Neuron (in vitro differentiated cells): ENCODE measurements around the gene CPLX1.
"Not testable (repeated sequence)": the region's sequence is repeated elsewhere in the genome, so short reads cannot be mapped to it uniquely, and the experiment has no call there.

ENCODE experiments used
- H2AFZ ChIP-seq: one replicate; pipeline ENCODE4 v1.6.1; 2013; ENCODE audit warnings: low read depth, mild to moderate bottlenecking, inconsistent platforms, low read length, moderate library complexity
- H3K27me3 ChIP-seq: one replicate; pipeline ENCODE4 v1.6.1; 2013; ENCODE audit warnings: low read length; ENCODE audit not compliant: insufficient read depth
- H3K36me3 ChIP-seq: one replicate; pipeline ENCODE4 v1.6.1; 2013; ENCODE audit warnings: low read length; ENCODE audit not compliant: insufficient read depth
- H3K4me1 ChIP-seq: one replicate; pipeline ENCODE4 v1.6.1; 2013; ENCODE audit warnings: low read length; ENCODE audit not compliant: insufficient read depth
- H3K4me3 ChIP-seq: 2 replicates; pipeline ENCODE4 v1.5.1; 2013; ENCODE audit warnings: mild to moderate bottlenecking, low read length, moderate library complexity
- H3K9me3 ChIP-seq: one replicate; pipeline ENCODE4 v1.6.1; 2013; ENCODE audit warnings: low read length

Gene CPLX1

GRCh38 chr4:787561-787981, 38.4 kb downstream of the CPLX1 start:
- Histone ChIP-seq H3K4me3 (no peak overlapping the region), H2AFZ (no peak overlapping the region), H3K36me3 (no peaks in the 10 kb centered on the region), H3K27me3 (peaks cover 22% of the 10 kb centered on the region), H3K4me1 (peaks cover 1% of the 10 kb centered on the region), H3K9me3 (no peaks in the 10 kb centered on the region)

DNA sequence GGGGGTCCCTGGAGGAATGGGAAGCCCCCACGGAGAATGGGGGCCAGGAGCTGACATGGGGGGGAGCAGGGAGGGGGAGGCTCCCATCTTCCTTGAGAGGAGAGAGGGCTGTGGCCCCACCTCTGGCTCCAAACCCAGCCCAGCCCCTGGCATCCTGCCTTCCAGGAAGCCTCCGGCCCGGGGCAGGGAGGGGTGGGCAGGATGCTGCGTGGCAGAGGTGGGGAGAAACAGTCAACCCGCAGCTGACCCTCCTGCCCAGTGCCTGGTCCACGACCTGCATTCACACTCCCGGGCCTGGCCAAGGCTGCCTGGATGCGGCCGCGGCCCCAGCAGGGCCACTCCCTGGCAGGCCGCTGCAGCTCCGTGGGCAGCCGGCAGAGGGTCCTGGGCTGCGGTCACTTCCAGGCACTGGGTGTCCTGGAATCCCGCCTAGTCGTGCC, 39.0 kb downstream of the CPLX1 start:
- H3K27me3 ChIP-seq, result peaks cover 22% of the 10 kb centered on the region
- no peaks in the 10 kb centered on the region for H3K36me3 ChIP-seq
- no peak overlapping the region for H3K4me3 ChIP-seq
- no peak overlapping the region for H2AFZ ChIP-seq
- H3K9me3 ChIP-seq, result no peaks in the 10 kb centered on the region
- H3K4me1 ChIP-seq, result peaks cover 6% of the 10 kb centered on the region

DNA sequence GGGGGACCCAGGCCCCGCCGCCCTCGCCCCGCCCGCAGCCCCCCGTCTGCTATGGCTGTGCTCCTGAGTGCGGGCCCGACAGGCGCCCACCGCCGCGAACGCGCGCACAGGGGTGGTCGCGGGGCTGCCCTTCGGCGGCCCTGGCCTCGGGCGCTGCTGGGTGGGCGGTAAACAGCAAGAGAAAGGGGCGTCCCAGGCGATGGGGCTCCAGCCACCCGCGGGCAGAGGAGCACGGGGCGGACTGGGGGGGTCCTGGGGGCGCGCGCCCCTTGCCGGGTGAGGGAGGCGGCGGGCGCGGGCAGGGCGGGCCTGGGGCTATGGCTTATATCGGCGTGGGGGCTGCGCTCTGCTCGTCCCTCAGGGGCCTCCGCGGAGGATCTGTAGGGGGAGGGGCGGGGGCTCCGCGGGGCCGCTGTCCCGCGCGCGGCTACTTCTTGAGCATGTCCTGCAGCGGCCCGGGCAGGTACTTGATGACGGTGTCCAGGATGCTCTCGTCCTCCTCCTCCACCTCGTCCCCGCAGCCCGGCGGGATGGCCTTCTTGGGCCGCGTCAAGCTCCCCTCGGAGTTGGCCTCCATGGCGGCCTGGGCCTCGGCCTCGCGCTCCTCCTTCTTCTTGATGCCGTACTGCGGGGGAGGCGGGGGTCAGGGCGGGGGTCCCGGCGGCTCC, 39.7 kb downstream of the CPLX1 start:
- no peaks in the 10 kb centered on the region for H3K36me3 ChIP-seq
- peaks cover 22% of the 10 kb centered on the region for H3K27me3 ChIP-seq
- no peak overlapping the region for H2AFZ ChIP-seq
- peaks cover 6% of the 10 kb centered on the region for H3K4me1 ChIP-seq
- H3K4me3 ChIP-seq, result no peak overlapping the region
- no peaks in the 10 kb centered on the region for H3K9me3 ChIP-seq

- H3K4me3 ChIP-seq, result no peak overlapping the region
- H3K27me3 ChIP-seq, result peaks cover 22% of the 10 kb centered on the region
- H2AFZ ChIP-seq, result no peak overlapping the region
- H3K4me1 ChIP-seq, result peaks cover 10% of the 10 kb centered on the region
- H3K36me3 ChIP-seq, result no peaks in the 10 kb centered on the region
- no peaks in the 10 kb centered on the region for H3K9me3 ChIP-seq
Observed at GRCh38 chr4:785332-786073, 40.4 kb downstream of the CPLX1 start.

DNA sequence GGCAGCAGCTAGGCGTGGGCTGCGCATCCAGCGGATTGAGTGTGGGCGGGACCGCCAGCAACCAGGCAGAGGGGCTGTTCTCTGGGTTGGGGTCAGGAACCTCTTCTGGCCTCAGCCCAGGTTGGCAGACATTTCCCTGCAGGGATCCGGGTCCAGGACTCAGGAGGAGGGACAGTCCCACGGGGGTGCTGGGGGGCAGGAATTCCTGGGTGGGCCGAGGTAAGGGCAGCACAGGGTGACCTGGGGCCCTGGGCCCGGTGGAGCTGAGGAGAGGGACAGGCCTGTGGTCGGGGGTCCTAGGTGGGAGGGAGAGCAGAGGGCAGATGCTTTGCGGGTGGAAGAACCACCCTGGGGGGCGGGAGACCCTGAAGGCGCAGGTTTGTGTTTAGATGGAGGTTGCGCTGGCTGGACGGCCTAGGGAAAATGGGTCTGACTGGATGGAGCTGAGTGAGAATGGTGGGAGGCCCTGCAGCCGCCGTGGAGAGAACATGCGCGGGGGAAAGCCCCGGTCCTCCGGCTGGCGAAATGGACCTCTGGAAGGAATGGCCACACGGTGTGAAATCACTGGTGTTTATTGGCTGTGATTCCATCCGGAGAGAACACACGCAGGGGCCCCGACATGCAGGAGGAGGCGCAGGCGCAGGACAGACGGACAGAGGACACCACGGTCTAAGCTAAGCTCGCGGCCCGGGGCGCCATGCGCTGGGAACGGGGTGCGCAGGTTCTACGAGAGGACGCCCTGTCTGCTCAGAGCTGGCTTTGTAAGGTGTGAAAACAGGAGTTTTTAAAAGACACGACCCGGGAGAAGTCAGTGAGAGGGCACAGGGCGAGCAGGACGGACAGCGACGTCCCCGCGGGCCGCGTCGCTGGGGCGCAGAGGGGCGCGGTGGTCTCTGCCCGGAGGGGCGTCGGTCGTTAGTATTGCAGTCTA, 41.3 kb downstream of the CPLX1 start:
- H3K36me3 ChIP-seq, result peaks cover 1% of the 10 kb centered on the region
- H3K4me1 ChIP-seq, result peaks cover 16% of the 10 kb centered on the region
- H3K27me3 ChIP-seq, result peaks cover 22% of the 10 kb centered on the region
- no peaks in the 10 kb centered on the region for H3K9me3 ChIP-seq
- H3K4me3 ChIP-seq, result no peak overlapping the region
- H2AFZ ChIP-seq, result no peak overlapping the region

- Histone ChIP-seq H3K4me3 (peak overlapping the region; percentile 98), H3K4me1 (peaks cover 16% of the 10 kb centered on the region), H3K9me3 (peaks cover under 1% of the 10 kb centered on the region), H3K27me3 (peaks cover 13% of the 10 kb centered on the region), H2AFZ (peak overlapping the region; percentile 70), H3K36me3 (peaks cover 30% of the 10 kb centered on the region)
Observed at GRCh38 chr4:781493-782216, 44.3 kb downstream of the CPLX1 start.

- peaks cover 34% of the 10 kb centered on the region for H3K36me3 ChIP-seq
- peak overlapping the region; percentile 70 for H2AFZ ChIP-seq
- H3K4me1 ChIP-seq, result peaks cover 16% of the 10 kb centered on the region
- peaks cover 1% of the 10 kb centered on the region for H3K9me3 ChIP-seq
- peaks cover 11% of the 10 kb centered on the region for H3K27me3 ChIP-seq
- peak overlapping the region; percentile 98 for H3K4me3 ChIP-seq
Observed at GRCh38 chr4:780716-781492, 45.0 kb downstream of the CPLX1 start.

- H3K27me3 ChIP-seq, H2AFZ ChIP-seq, H3K9me3 ChIP-seq: not testable (repeated sequence)
- H3K4me3 ChIP-seq, result peak overlapping the region; percentile 98
- H3K4me1 ChIP-seq, result peaks cover 16% of the 10 kb centered on the region
- H3K36me3 ChIP-seq, result peaks cover 41% of the 10 kb centered on the region
Observed at GRCh38 chr4:780255-780654, 45.7 kb downstream of the CPLX1 start.

- Histone ChIP-seq H3K4me3 (no peak overlapping the region), H2AFZ (no peak overlapping the region), H3K4me1 (peaks cover 16% of the 10 kb centered on the region), H3K9me3 (peaks cover 1% of the 10 kb centered on the region), H3K36me3 (peaks cover 48% of the 10 kb centered on the region), H3K27me3 (peaks cover 2% of the 10 kb centered on the region)
Observed at GRCh38 chr4:779555-779954, 46.4 kb downstream of the CPLX1 start.

- peaks cover 1% of the 10 kb centered on the region for H3K9me3 ChIP-seq
- no peak overlapping the region for H3K4me3 ChIP-seq
- no peak overlapping the region for H2AFZ ChIP-seq
- H3K36me3 ChIP-seq, result peaks cover 57% of the 10 kb centered on the region
- no peaks in the 10 kb centered on the region for H3K27me3 ChIP-seq
- peaks cover 16% of the 10 kb centered on the region for H3K4me1 ChIP-seq
Observed at GRCh38 chr4:777520-778262, 48.2 kb downstream of the CPLX1 start.

- Histone ChIP-seq H2AFZ (no peak overlapping the region), H3K4me3 (no peak overlapping the region), H3K9me3 (peaks cover 1% of the 10 kb centered on the region), H3K27me3 (no peaks in the 10 kb centered on the region), H3K4me1 (peaks cover 10% of the 10 kb centered on the region), H3K36me3 (peaks cover 61% of the 10 kb centered on the region)
Observed at GRCh38 chr4:776743-777441, 49.0 kb downstream of the CPLX1 start.
